ENCODE results near the gene OGDH.

OGDH gene

GRCh38 chr7:44622342-44623151 lies 16.1 kb downstream of the OGDH start:
- H3K4me1 ChIP-seq (ENCODE audit: control insufficient read depth, insufficient read depth, low read length) = peaks cover 21% of the 10 kb centered on the region
- H3K4me3 ChIP-seq (ENCODE audit: low read length) = no peak overlapping the region
- H3K9me3 ChIP-seq (ENCODE audit: control insufficient read depth, low read length) = no peaks in the 10 kb centered on the region
- no peak overlapping the region for H3K9ac ChIP-seq (ENCODE audit: low read length)
- H3K36me3 ChIP-seq (ENCODE audit: control insufficient read depth, insufficient read depth, low read length, severe bottlenecking) = peaks cover 25% of the 10 kb centered on the region
- DNase-seq (ENCODE audit: low read depth) = no peak
- no peaks in the 10 kb centered on the region for H3K27me3 ChIP-seq (replicated peaks; ENCODE audit: control insufficient read depth, insufficient read depth, low read length)

- no peak for DNase-seq (ENCODE audit: low read depth)
- Histone ChIP-seq H3K9me3 (ENCODE audit: control insufficient read depth, low read length) (no peaks in the 10 kb centered on the region), H3K36me3 (ENCODE audit: control insufficient read depth, insufficient read depth, low read length, severe bottlenecking) (peaks cover 28% of the 10 kb centered on the region), H3K27me3 (replicated peaks; ENCODE audit: control insufficient read depth, insufficient read depth, low read length) (no peaks in the 10 kb centered on the region), H3K4me1 (ENCODE audit: control insufficient read depth, insufficient read depth, low read length) (peaks cover 14% of the 10 kb centered on the region), H3K4me3 (ENCODE audit: low read length) (no peak overlapping the region), H3K9ac (ENCODE audit: low read length) (no peak overlapping the region)
Observed at GRCh38 chr7:44624318-44624717, 17.9 kb downstream of the OGDH start.

- no peak overlapping the region for H3K4me3 ChIP-seq (ENCODE audit: low read length)
- no peaks in the 10 kb centered on the region for H3K27me3 ChIP-seq (replicated peaks; ENCODE audit: control insufficient read depth, insufficient read depth, low read length)
- DNase-seq (ENCODE audit: low read depth) = no peak
- H3K9me3 ChIP-seq (ENCODE audit: control insufficient read depth, low read length) = no peaks in the 10 kb centered on the region
- peaks cover 14% of the 10 kb centered on the region for H3K4me1 ChIP-seq (ENCODE audit: control insufficient read depth, insufficient read depth, low read length)
- peaks cover 28% of the 10 kb centered on the region for H3K36me3 ChIP-seq (ENCODE audit: control insufficient read depth, insufficient read depth, low read length, severe bottlenecking)
- H3K9ac ChIP-seq (ENCODE audit: low read length) = no peak overlapping the region
Observed at GRCh38 chr7:44625526-44626471, 19.4 kb downstream of the OGDH start.

- Histone ChIP-seq H3K4me3 (ENCODE audit: low read length) (no peak overlapping the region), H3K36me3 (ENCODE audit: control insufficient read depth, insufficient read depth, low read length, severe bottlenecking) (peaks cover 28% of the 10 kb centered on the region), H3K4me1 (ENCODE audit: control insufficient read depth, insufficient read depth, low read length) (peaks cover 10% of the 10 kb centered on the region), H3K27me3 (replicated peaks; ENCODE audit: control insufficient read depth, insufficient read depth, low read length) (no peaks in the 10 kb centered on the region), H3K9ac (ENCODE audit: low read length) (no peak overlapping the region), H3K9me3 (ENCODE audit: control insufficient read depth, low read length) (no peaks in the 10 kb centered on the region)
- DNase-seq (ENCODE audit: low read depth) = no peak
Observed at GRCh38 chr7:44626620-44627019, 20.2 kb downstream of the OGDH start.

- H3K27me3 ChIP-seq (replicated peaks; ENCODE audit: control insufficient read depth, insufficient read depth, low read length) = no peaks in the 10 kb centered on the region
- H3K36me3 ChIP-seq (ENCODE audit: control insufficient read depth, insufficient read depth, low read length, severe bottlenecking) = peaks cover 20% of the 10 kb centered on the region
- no peak for DNase-seq (ENCODE audit: low read depth)
- no peak overlapping the region for H3K9ac ChIP-seq (ENCODE audit: low read length)
- peaks cover 18% of the 10 kb centered on the region for H3K4me1 ChIP-seq (ENCODE audit: control insufficient read depth, insufficient read depth, low read length)
- no peaks in the 10 kb centered on the region for H3K9me3 ChIP-seq (ENCODE audit: control insufficient read depth, low read length)
- H3K4me3 ChIP-seq (ENCODE audit: low read length) = no peak overlapping the region
Observed at GRCh38 chr7:44629829-44630522, 23.5 kb downstream of the OGDH start.

GRCh38 chr7:44630792-44631457 lies 24.5 kb downstream of the OGDH start:
- Histone ChIP-seq H3K4me1 (ENCODE audit: control insufficient read depth, insufficient read depth, low read length) (peaks cover 18% of the 10 kb centered on the region), H3K4me3 (ENCODE audit: low read length) (no peak overlapping the region), H3K9ac (ENCODE audit: low read length) (no peak overlapping the region), H3K36me3 (ENCODE audit: control insufficient read depth, insufficient read depth, low read length, severe bottlenecking) (peaks cover 11% of the 10 kb centered on the region), H3K9me3 (ENCODE audit: control insufficient read depth, low read length) (no peaks in the 10 kb centered on the region), H3K27me3 (replicated peaks; ENCODE audit: control insufficient read depth, insufficient read depth, low read length) (no peaks in the 10 kb centered on the region)
- DNase-seq (ENCODE audit: low read depth) = no peak

GRCh38 chr7:44631458-44632115 lies 25.2 kb downstream of the OGDH start:
- H3K9ac ChIP-seq (ENCODE audit: low read length) = no peak overlapping the region
- H3K4me3 ChIP-seq (ENCODE audit: low read length) = no peak overlapping the region
- H3K36me3 ChIP-seq (ENCODE audit: control insufficient read depth, insufficient read depth, low read length, severe bottlenecking) = peaks cover 5% of the 10 kb centered on the region
- DNase-seq (ENCODE audit: low read depth) = no peak
- H3K9me3 ChIP-seq (ENCODE audit: control insufficient read depth, low read length) = no peaks in the 10 kb centered on the region
- H3K4me1 ChIP-seq (ENCODE audit: control insufficient read depth, insufficient read depth, low read length) = peaks cover 18% of the 10 kb centered on the region
- no peaks in the 10 kb centered on the region for H3K27me3 ChIP-seq (replicated peaks; ENCODE audit: control insufficient read depth, insufficient read depth, low read length)

GRCh38 chr7:44632196-44632595 lies 25.8 kb downstream of the OGDH start:
- H3K9me3 ChIP-seq (ENCODE audit: control insufficient read depth, low read length) = no peaks in the 10 kb centered on the region
- H3K9ac ChIP-seq (ENCODE audit: low read length) = no peak overlapping the region
- no peak for DNase-seq (ENCODE audit: low read depth)
- peaks cover 18% of the 10 kb centered on the region for H3K4me1 ChIP-seq (ENCODE audit: control insufficient read depth, insufficient read depth, low read length)
- H3K36me3 ChIP-seq (ENCODE audit: control insufficient read depth, insufficient read depth, low read length, severe bottlenecking) = peaks cover 3% of the 10 kb centered on the region
- no peaks in the 10 kb centered on the region for H3K27me3 ChIP-seq (replicated peaks; ENCODE audit: control insufficient read depth, insufficient read depth, low read length)
- no peak overlapping the region for H3K4me3 ChIP-seq (ENCODE audit: low read length)

GRCh38 chr7:44633254-44634186 lies 27.1 kb downstream of the OGDH start:
- no peaks in the 10 kb centered on the region for H3K27me3 ChIP-seq (replicated peaks; ENCODE audit: control insufficient read depth, insufficient read depth, low read length)
- peak overlapping the region; percentile 45 for H3K4me3 ChIP-seq (ENCODE audit: low read length)
- H3K4me1 ChIP-seq (ENCODE audit: control insufficient read depth, insufficient read depth, low read length) = peaks cover 27% of the 10 kb centered on the region
- H3K9ac ChIP-seq (ENCODE audit: low read length) = peak overlapping the region; percentile 65
- no peaks in the 10 kb centered on the region for H3K9me3 ChIP-seq (ENCODE audit: control insufficient read depth, low read length)
- no peaks in the 10 kb centered on the region for H3K36me3 ChIP-seq (ENCODE audit: control insufficient read depth, insufficient read depth, low read length, severe bottlenecking)
- peak; percentile 90 for DNase-seq (ENCODE audit: low read depth)
